Tibial nerve (tissue), 3 donors: ENCODE results near the gene IMPG2.

Source experiments
- EP300 ChIP-seq, 2 donors: sonication (generic); formaldehyde crosslinking; IDR thresholded peaks; one replicate each; pipeline ENCODE4 v1.6.1; 2017; ENCODE audit warnings: antibody characterized with exemption in 2 of 2, mild to moderate bottlenecking in 1 of 2
- POLR2A ChIP-seq, 2 donors: fragments of 450-650 bp; IDR thresholded peaks; one replicate each; pipeline ENCODE4 v1.6.1; 2017; ENCODE audit warnings: antibody characterized with exemption in 2 of 2, mild to moderate bottlenecking in 2 of 2, moderate library complexity in 2 of 2

- TF ChIP-seq EP300 (IDR thresholded peaks at IDR 0.05) (peak in 1 of 2 donors; percentile 33), POLR2A (IDR thresholded peaks at IDR 0.05) (no peak)
These were observed 85.3 kb downstream of the IMPG2 start for GRCh38 chr3:101235048-101235447.
